ENCODE measurements around the gene AP1S3.

AP1S3 gene

GRCh38 chr2:223887127-223887526 lies 49.7 kb upstream of the AP1S3 start:
- POLR2A ChIA-PET: no interaction called here
- no peak overlapping the region for H3K27ac ChIP-seq (ENCODE audit: extremely low read depth, low read depth, low read length)
- no peak for TF ChIP-seq ZNF560 (tag by site-specific recombination; IDR thresholded peaks at IDR 0.05; ENCODE audit: borderline replicate concordance)
- H3K9me3 ChIP-seq (ENCODE audit: control insufficient read depth, insufficient read depth, low read depth, low read length): no peaks in the 10 kb centered on the region
- H3K4me1 ChIP-seq (ENCODE audit: control insufficient read depth, insufficient read depth, low read length): no peaks in the 10 kb centered on the region
- peaks cover 16 to 55% of the 10 kb centered on the region in 2 experiments for H3K36me3 ChIP-seq (ENCODE audit: control insufficient read depth in 2 of 2, insufficient read depth in 1 of 2, low read length in 2 of 2)
- CTCF ChIA-PET: no interaction called here
- H3K4me3 ChIP-seq (ENCODE audit: low read depth, low read length): no peak overlapping the region

GRCh38 chr2:223886726-223887125 lies 49.3 kb upstream of the AP1S3 start:
- H3K4me1 ChIP-seq (ENCODE audit: control insufficient read depth, insufficient read depth, low read length): no peaks in the 10 kb centered on the region
- no peak overlapping the region for H3K4me3 ChIP-seq (ENCODE audit: low read depth, low read length)
- ChIA-PET POLR2A (no interaction called here), CTCF (no interaction called here)
- TF ChIP-seq ZNF501 (tag by site-specific recombination; IDR thresholded peaks at IDR 0.05) (no peak), HOXA7 (CRISPR knock-in tag; IDR thresholded peaks at IDR 0.05; ENCODE audit: borderline replicate concordance) (no peak), ZNF555 (tag by site-specific recombination; conservative IDR thresholded peaks at IDR 0.05) (no peak)
- TF ChIP-seq, protein P1, sequence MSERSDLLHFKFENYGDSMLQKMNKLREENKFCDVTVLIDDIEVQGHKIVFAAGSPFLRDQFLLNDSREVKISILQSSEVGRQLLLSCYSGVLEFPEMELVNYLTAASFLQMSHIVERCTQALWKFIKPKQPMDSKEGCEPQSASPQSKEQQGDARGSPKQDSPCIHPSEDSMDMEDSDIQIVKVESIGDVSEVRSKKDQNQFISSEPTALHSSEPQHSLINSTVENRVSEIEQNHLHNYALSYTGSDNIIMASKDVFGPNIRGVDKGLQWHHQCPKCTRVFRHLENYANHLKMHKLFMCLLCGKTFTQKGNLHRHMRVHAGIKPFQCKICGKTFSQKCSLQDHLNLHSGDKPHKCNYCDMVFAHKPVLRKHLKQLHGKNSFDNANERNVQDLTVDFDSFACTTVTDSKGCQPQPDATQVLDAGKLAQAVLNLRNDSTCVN (tag by site-specific recombination; optimal IDR thresholded peaks at IDR 0.05): no peak
- H3K27ac ChIP-seq (ENCODE audit: extremely low read depth, low read depth, low read length): no peak overlapping the region
- H3K36me3 ChIP-seq (ENCODE audit: control insufficient read depth in 2 of 2, insufficient read depth in 1 of 2, low read length in 2 of 2): peaks cover 18 to 58% of the 10 kb centered on the region in 2 experiments
- H3K9me3 ChIP-seq (ENCODE audit: control insufficient read depth, insufficient read depth, low read depth, low read length): no peaks in the 10 kb centered on the region

GRCh38 chr2:223884399-223884798 lies 47.0 kb upstream of the AP1S3 start:
- no peak for TF ChIP-seq ZNF777 (tag by site-specific recombination; IDR thresholded peaks at IDR 0.05; ENCODE audit: borderline replicate concordance)
- no peak for TF ChIP-seq ZNF510 (tag by site-specific recombination; IDR thresholded peaks at IDR 0.05; ENCODE audit: insufficient replicate concordance)
- TF ChIP-seq ZNF488 (tag by site-specific recombination; IDR thresholded peaks at IDR 0.05): no peak
- TF ChIP-seq ELK4 (IDR thresholded peaks at IDR 0.05; ENCODE audit: borderline replicate concordance, low read depth, low read length): no peak
- no peak for TF ChIP-seq ZNF274 (IDR thresholded peaks at IDR 0.05; ENCODE audit: low read length)
- TF ChIP-seq ZNF274 (tag by site-specific recombination; IDR thresholded peaks at IDR 0.05; ENCODE audit: borderline replicate concordance): no peak
- no peak for TF ChIP-seq ZNF114 (tag by site-specific recombination; IDR thresholded peaks at IDR 0.05)
- TF ChIP-seq ZNF561 (tag by site-specific recombination; IDR thresholded peaks at IDR 0.05; ENCODE audit: borderline replicate concordance): no peak
- no peak for TF ChIP-seq ZNF707 (tag by site-specific recombination; IDR thresholded peaks at IDR 0.05)
- TF ChIP-seq ZNF2 (tag by site-specific recombination; IDR thresholded peaks at IDR 0.05): no peak
- TF ChIP-seq SALL2 (tag by site-specific recombination; IDR thresholded peaks at IDR 0.05; ENCODE audit: borderline replicate concordance): no peak
- TF ChIP-seq ZBTB17 (tag by site-specific recombination; IDR thresholded peaks at IDR 0.05): no peak
- TF ChIP-seq ZNF548 (tag by site-specific recombination; IDR thresholded peaks at IDR 0.05): no peak
- TF ChIP-seq ZNF677 (tag by site-specific recombination; IDR thresholded peaks at IDR 0.05): no peak
- no peak for TF ChIP-seq ZNF555 (tag by site-specific recombination; conservative IDR thresholded peaks at IDR 0.05)
- TF ChIP-seq, protein P2, sequence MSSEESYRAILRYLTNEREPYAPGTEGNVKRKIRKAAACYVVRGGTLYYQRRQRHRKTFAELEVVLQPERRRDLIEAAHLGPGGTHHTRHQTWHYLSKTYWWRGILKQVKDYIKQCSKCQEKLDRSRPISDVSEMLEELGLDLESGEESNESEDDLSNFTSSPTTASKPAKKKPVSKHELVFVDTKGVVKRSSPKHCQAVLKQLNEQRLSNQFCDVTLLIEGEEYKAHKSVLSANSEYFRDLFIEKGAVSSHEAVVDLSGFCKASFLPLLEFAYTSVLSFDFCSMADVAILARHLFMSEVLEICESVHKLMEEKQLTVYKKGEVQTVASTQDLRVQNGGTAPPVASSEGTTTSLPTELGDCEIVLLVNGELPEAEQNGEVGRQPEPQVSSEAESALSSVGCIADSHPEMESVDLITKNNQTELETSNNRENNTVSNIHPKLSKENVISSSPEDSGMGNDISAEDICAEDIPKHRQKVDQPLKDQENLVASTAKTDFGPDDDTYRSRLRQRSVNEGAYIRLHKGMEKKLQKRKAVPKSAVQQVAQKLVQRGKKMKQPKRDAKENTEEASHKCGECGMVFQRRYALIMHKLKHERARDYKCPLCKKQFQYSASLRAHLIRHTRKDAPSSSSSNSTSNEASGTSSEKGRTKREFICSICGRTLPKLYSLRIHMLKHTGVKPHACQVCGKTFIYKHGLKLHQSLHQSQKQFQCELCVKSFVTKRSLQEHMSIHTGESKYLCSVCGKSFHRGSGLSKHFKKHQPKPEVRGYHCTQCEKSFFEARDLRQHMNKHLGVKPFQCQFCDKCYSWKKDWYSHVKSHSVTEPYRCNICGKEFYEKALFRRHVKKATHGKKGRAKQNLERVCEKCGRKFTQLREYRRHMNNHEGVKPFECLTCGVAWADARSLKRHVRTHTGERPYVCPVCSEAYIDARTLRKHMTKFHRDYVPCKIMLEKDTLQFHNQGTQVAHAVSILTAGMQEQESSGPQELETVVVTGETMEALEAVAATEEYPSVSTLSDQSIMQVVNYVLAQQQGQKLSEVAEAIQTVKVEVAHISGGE (tag by site-specific recombination; conservative IDR thresholded peaks at IDR 0.05; ENCODE audit: low read depth): no peak
- TF ChIP-seq ZSCAN16 (tag by site-specific recombination; IDR thresholded peaks at IDR 0.05): no peak

More at GRCh38 chr2:223884399-223884798, 47.0 kb upstream of the AP1S3 start:
- Histone ChIP-seq H3K9me3 (ENCODE audit: control insufficient read depth, insufficient read depth, low read depth, low read length) (no peaks in the 10 kb centered on the region), H3K27ac (ENCODE audit: extremely low read depth, low read depth, low read length) (no peak overlapping the region), H3K4me3 (ENCODE audit: low read depth, low read length) (no peak overlapping the region), H3K4me1 (ENCODE audit: control insufficient read depth, insufficient read depth, low read length) (no peaks in the 10 kb centered on the region), H3K36me3 (ENCODE audit: control insufficient read depth in 2 of 2, insufficient read depth in 1 of 2, low read length in 2 of 2) (peaks cover 25 to 66% of the 10 kb centered on the region in 2 experiments)
- POLR2A ChIA-PET: no interaction called here
- CTCF ChIA-PET: no interaction called here

Measured in HEK293 (cell line).